Umbilical cord (tissue), 2 donors: Measurements from ENCODE around the gene HSFX2. TPM values are rescaled to one million over a fixed set of nuclear protein-coding genes. Genes with fewer than 3 reads are reported as not detected.
"Not testable (repeated sequence)": the region's sequence is repeated elsewhere in the genome, so short reads cannot be mapped to it uniquely, and the experiment has no call there.

ENCODE experiments used
- DNase-seq: peaks from one replicate; pipeline ENCODE4 v3.0.0-alpha.2; 2015; ENCODE audit warnings: low spot score
- total RNA-seq: library from RNA; depleted of rRNA; stranded (reverse); fragments of >200 nt; gene quantifications from one replicate; pipeline ENCODE4 v1.2.3, GENCODE V29; 2014; ENCODE audit warnings: low replicate concordance; ENCODE audit not compliant: insufficient read depth

The HSFX2 gene
- total RNA-seq, 1 donor from 2014 or later: 0.96 TPM

DNA sequence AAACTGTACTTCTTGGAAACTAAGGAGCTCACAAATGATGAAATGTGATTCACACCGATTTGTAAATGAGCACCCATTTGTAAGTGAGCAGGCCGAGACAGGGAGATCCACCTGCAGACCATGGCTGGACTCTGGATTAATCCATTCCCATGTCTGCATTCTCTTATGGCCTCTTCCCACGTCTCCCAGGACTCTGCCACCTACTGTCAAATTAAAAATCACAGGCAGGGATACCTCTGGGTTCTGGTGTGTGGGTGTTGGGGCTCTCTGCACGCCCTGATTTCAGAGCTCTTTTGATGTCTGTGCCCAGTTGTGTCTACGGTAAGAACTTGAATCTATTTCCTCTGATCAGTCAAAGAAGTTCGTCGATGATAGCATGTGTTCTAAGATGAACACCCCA lies 4.1 kb downstream of the HSFX2 start:
- DNase-seq: not testable (repeated sequence)

DNA sequence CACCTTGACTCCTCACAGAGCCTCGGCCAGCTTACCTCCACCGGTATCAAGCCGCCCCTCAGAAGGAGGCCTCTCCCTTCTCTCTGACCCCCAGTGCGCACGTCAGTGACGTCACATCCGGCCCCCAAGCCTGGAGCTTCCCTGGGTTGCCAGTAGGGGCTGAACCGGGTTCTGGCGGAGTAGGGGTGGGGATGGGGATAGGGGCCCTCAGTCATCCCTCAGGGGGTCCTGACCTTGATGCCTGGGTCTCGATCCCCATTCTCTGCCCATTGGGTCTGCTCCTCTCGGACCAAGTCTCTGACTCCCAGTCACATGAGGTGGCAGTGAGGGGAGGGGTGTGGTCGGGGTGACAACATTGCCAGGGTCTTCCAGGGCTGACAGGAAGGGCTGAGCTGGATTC lies 7.8 kb downstream of the HSFX2 start, which contains the start of gene MAGEA9B:
Gene MAGEA9B (minus strand): TSS at position 101 of the 400 bp plus-strand sequence. CDS start 4,280 bp downstream, outside the sequence.
- DNase-seq: not testable (repeated sequence)

DNA sequence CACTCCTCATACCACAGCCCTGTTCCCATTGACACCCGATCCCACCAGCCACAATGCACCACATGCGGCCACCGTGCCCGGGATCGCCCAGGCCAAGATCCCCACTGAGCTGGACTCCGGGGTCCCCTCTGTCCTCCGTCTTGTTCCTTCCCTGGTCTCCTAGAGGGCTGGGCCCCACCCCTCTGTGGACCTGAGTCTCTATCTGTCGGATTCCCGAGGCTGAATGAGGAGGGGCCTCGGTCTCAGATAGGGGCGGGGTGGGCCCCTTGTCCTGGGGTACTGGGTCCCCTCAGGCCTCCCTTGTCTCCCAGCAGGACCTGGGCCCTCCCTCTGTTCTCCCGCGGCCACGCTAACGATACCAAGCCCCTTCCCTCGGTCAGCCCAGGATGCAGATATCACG lies 9.5 kb downstream of the HSFX2 start:
- DNase-seq: not testable (repeated sequence)

DNA sequence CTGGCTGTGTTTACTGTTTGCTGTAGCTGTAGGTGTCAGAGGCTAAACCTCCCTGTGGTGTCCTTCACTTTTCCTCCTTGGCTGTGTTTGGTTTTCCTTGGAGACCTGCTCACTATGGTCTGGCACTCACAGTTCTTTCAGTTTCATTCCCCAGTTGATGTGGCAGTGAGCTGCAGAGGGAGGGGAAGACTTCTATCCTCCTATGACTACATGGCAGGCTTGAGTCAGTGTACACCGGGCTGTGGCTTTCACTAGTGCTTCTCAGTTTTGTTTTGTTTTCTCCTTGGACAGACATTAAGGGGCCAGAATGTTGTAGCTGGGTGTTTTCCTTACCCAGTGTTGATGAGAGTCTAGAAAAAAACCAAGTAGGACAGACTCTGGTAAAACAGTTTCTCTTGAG lies 21.7 kb downstream of the HSFX2 start:
- DNase-seq: not testable (repeated sequence)

DNA sequence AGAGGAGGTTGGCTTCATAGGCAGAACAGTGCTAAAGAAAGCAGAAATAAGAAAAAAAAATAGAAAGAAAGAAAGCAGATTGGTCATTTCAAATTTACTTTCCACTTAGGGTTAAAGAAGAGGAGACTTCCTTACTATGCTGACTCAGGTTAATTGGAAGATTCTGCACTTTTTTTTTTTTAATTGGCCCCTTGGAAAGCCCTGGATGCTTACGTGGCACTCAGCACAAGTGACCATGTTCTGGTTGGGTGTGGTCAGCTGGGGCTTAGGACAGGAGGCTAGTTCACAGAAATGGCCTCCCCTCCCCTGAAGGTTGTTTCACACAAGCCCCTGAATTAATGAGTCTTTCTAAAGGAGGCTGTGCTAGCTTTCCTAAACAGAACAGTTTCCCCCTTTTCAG lies 22.4 kb downstream of the HSFX2 start:
- DNase-seq: peak; percentile 2

DNA sequence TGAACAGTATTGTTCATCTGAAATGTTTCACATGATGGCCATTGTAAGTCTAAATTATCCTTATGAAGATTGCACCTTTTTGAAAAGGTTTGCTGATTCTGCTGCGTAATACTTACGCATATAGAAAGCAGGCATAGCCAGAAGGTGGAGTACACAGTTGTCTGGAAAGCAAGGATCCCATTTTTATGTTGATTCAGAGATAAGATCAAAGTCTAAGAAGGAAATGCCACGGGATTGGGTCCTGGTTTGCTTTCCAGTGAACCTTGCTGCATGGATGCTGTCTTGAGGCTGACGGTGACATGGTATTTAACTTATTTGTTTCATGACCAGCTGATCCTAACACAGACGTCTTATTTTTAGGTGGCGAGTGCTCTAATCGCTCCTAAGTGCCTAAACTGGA lies 23.3 kb downstream of the HSFX2 start:
- no peak for DNase-seq

DNA sequence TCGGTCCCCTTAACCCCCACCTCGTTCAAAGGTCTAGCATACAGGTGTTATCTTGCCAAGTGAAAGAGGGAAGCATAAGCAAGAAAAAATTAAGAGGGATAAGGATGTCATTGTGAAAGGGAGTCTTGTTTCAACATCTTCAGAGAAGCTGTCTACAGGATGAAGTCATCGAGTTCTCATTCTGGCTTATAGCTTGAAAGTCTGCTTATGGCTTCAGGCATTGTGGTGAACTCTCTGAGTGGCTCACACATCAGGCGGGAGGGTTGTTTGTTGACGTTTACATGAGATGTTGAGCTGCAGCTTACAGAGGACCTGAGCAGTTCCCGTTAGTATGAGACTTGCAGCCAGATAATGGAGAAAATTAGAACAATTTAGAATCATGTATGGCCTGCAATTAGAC lies 24.4 kb downstream of the HSFX2 start:
- DNase-seq: peak; percentile 38

DNA sequence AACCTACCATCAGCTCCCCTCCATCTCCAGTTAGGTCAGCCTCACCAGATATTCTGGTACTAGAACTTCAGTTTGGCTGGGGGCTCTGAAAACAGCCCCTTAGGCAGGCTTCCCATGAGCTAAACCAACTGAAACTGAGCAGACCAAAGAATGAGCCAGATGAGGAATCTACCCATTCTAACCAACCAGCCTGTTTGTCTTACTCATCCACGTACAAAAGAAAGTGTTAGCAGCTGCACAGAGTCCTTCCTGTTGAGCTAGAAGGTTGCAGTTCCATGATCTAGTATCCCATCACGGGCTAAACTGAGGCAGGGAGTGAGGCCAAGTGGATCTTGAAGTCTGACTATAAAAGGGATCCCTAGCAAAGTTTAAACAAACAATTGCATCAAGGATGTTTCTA lies 25.3 kb downstream of the HSFX2 start:
- no peak for DNase-seq

DNA sequence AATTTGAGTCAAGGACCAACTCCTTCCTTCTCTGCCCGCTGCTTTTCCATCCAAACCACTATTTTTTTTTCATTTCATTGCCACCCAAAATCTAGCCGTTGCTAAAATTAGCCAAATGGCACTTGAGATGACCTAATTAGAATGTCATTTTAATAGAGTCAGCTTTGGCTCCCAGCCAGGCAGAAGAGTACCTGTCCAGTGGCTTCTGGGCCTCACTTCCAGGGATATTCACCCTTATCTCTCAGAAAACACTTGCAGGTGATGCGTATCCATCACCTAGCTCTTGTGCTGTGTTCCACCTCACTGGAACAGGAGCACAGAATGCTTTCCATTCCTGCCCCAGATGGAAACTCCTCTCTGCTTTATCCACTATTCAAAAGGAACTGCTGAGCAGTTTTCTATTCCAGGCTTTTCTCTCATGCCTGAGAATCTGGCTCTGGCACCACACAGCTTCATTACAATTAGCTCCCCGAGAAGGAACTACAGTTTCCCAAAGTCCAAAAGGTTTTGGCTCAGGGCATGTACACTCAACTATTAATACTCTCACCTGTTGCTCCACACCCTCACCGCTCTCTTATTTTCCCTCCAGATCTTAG lies 26.3 kb downstream of the HSFX2 start:
- no peak for DNase-seq

DNA sequence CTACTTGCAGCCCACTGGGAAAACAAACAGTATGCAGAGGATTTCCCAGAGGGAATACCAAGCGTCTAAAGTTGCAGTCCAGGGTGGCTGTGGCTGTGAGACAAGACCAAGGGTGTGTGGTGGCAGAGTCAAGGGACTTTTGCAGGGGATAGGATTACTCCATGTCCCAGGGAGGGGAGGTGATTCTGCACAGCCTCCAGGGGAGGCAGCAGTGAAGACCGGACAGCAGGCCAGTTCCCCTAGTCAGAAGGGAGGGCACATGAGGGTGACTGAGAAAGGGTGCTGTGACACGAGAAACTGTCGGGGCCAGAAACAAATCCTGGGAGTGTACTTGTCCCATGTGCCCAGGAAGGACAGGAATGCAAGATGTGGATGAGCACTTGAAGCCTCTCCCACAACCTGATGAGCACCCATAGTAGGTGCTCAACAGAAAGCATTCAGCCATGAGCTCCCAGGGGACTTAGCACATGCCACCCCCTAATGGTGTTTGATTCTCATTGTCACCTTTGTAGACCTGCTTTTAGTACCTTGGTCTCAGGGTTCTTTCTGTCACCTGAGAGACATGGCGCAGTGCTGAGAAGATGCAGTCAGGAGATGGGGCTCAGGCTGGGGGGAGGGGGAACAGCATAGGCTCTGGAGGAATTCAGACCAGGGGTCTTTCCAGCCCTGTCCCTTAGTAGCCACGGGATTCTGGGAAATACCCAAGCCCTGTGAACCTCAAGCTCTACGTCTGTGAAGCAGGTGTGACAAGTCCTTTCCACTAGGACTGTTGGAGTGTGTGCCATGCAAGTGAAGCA lies 27.3 kb downstream of the HSFX2 start:
- DNase-seq: no peak

DNA sequence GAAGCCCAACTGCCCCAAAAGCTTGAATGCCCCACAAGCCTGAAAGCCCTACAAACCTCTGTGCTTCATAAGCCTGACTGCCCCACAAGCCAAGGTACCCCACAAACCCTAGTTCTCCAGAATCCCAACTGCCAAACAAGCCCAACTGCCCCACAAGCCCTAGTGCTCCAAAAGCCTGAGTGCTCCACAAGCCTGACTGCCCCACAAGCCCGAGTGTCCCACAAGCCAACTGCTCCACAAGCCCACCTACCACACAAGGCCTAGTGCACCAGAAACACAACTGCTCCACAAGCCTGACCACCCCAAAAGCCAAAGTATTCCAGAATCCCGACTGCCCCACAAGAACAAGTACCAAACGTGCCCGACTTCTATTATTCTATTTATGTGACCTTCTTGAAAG lies 31.8 kb downstream of the HSFX2 start:
- no peak for DNase-seq

DNA sequence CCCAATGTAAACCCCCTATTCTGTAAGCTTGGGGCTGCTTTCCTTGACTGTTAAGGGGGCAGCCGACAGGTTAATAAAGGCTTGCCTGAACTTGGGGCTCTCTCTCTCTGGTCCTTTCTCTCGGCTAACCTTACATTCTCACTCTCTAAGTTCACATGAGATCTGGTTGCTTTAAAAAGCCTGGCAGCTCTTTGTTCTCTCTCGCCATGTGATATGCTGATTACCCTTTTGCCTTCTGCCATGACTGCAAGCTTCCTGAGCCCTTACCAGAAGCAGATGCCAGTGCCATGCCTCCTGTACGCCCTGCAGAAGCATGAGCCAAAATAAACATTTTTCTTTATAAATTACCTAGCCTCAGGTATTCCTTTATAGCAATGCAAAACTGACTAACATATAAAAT lies 39.9 kb downstream of the HSFX2 start:
- not testable (repeated sequence) for DNase-seq

DNA sequence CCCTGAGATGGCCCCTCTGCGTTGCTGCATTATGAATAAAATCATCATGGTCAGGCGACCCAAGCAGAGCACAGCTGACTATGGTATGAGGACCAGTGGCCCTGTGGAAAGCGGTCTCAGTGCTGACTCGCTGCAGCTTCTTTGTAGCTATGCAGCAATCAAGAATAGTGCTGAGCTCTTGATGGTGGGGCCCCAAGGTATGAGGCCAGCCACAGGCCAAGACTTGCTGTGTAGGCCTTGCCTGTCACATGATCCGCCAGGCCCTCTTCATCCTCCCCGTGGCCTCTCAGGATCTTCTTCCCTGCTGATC lies 43.2 kb downstream of the HSFX2 start:
- DNase-seq: not testable (repeated sequence)

DNA sequence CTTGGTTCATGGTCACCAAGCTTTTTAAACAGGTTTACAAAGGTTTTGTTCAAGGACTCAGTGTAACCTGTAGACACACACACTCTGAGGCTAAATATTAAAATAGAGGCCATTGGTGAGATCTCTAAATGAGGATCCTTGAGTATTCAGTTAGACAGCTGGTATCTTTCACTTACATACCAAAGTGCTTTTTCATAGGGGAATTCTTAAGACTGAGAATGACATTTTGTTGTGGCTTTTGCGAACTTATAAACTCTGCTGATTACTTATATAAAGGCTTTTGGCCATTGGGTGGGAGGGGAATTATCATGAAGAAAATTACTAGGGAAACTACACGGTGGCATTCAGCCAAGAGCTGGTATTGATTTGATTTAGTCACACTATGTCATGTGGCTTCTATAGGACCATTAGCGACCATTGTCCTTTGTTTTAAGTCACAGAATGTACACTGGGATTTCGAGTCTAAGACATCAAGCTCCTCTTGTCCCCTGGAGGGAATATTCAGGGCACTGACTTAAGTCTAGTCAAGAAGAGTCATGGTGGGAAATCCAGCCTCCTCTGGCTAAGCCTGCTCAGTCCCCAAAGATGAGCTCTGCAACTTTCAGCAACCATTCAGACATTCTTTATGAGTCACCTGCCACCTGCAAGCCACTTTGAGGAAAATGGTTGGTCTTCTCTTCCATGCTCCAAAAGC lies 43.7 kb downstream of the HSFX2 start:
- not testable (repeated sequence) for DNase-seq

DNA sequence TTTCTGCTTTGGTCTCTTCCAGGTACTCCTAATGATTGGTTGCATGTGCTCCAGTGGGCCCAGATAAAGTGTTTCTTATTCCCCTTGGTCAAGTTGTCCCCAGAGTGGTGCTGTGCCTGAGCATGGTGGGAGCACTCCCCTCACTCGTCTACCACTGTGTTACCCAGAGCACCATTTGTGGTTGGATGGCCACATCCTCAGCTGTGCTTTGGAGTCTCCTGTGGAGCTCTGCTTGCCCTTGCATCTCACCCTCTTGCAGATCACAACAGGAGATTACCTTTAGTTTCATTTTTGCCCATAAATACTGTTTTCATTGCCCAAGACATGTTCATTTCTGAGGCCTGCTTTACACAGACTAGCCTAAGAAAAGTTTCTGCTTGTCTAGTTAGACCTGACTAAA lies 44.7 kb downstream of the HSFX2 start:
- DNase-seq: not testable (repeated sequence)

DNA sequence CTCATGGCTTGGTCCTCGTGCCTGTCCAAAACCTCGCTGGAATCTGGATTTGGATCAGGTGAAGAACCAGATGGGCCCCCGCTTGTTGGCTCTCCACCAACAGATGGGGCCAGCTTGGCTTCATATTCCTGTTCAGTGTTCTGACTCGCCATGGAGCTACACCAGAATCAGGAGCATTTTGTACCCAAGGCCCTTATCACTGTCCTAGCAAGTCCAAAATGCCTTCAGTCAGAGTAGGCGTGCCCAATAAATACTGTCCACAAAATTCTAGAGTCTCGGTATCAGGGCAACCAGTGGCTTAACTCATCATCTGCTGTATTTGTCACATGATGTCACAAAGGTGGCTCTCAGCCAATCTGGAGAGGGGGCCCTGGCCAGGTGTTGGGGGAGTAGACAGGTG lies 45.4 kb downstream of the HSFX2 start, which contains the start of gene HSFX3:
Gene HSFX3 (minus strand): TSS at position 224 of the 400 bp plus-strand sequence. CDS start 72 bp downstream, at position 152.
- DNase-seq: not testable (repeated sequence)

DNA sequence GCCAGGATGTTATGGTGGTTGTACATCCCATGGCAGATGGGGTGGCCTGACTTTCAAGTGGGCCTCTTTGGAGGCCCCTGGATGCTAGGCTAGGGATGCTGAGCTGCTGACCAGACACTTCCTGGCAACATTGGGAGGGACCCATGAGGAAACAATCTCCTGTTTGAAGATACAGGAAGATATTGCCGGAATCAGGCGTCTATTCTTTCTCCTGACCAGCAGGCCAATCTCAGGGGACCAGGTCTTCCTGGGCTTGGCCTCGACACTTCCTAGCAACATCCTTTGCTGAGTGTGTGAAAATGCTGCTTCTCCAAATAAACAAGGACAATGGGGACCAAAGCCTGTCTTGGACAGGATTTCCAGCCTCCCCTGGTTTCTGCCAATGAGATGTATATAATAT lies 47.3 kb downstream of the HSFX2 start:
- not testable (repeated sequence) for DNase-seq

DNA sequence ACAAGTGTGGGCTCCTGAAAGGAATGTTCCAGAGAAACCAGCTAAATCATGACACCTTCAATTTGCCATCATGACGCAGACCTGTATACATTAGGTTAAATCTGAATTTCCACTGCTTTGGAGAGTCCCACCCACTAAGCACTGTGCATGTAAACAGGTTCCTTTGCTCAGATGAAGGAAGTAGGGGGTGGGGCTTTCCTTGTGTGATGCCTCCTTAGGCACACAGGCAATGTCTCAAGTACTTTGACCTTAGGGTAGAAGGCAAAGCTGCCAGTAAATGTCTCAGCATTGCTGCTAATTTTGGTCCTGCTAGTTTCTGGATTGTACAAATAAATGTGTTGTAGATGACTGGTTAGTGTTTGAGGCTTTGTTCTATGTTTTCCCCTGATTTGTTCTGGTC lies 48.2 kb downstream of the HSFX2 start:
- not testable (repeated sequence) for DNase-seq

DNA sequence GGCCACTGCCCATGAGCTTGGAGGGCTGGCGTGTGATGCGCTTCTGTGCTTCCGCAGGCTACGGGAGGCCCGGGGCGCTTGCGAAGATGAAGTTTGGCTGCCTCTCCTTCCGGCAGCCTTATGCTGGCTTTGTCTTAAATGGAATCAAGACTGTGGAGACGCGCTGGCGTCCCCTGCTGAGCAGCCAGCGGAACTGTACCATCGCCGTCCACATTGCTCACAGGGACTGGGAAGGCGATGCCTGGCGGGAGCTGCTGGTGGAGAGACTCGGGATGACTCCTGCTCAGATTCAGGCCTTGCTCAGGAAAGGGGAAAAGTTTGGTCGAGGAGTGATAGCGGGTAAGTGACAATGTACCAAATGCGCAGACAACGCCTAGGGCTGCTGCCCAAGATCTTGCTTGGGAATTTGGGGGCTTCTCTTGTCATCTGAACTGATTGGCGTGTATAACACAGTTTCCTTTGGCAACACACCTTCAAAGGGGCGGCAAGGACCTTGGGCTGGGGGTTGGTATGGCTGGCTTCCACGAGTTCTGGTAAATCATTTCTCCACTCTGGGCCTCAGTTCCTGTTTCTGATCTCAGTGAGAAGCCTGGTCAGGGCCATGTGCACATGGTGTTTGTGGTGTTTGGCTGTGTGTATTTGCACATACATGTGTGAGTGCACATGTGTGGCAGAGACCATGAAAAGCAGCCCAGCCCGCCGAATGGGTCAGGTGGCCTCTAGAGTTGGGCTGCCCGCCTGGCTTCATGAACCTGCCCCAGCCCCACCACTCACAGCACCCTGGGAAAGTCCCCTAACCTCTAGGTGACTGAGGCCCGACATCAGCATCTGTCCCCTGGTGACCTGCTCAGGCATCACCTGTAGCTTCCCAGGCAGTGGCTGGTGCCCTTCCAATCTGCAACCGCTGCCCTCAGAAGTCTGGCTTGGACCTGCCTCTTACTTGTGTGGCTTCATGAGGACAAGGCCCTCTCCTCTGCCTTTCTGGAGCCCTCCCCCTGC lies 49.3 kb downstream of the HSFX2 start:
- not testable (repeated sequence) for DNase-seq
